ENCODE results near the gene ACTN1.

ACTN1 gene

DNA sequence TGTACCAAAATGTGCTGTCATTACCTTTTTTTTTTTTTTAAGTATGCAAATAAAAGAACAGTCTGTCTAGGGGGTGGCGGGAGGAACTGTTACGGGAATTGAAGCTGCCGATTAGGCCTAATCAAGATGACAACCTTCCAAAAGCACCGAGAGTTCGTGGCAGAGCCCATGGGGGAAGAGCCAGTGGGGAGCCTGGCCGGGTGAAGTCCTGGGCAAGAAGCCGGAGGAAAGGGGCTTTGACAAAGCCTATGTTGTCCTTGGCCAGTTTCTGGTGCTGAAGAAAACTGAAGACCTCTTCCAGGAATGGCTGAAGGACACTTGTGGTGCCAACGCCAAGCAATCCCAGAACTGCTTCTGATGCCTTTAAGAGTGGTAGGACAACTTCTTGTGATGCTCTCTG is 42.6 kb downstream of the ACTN1 start:
- DNase-seq (ENCODE audit: low read depth): no peak

DNA sequence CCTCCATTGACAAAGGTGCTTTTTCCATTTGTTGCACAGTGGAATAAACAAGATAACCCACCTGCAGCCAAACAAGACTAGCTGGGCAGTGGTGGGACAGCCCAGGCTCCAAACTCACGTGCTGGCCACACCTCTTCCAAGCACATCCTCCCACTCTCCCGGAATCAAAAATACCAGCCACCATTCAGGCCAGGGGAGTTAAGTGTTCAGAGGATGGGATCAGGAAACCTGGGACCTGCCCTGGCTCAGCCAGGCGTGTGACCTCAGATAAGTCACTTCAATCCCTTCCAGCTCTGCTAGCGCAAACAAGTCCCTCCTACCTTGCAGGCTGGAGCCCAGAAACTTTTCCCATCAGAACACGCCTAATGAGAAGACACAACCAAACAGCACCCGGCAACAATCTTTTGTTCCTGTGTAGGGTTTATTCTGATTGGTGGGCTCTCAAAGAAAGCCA is 43.3 kb downstream of the ACTN1 start:
- no peak for DNase-seq (ENCODE audit: low read depth)

DNA sequence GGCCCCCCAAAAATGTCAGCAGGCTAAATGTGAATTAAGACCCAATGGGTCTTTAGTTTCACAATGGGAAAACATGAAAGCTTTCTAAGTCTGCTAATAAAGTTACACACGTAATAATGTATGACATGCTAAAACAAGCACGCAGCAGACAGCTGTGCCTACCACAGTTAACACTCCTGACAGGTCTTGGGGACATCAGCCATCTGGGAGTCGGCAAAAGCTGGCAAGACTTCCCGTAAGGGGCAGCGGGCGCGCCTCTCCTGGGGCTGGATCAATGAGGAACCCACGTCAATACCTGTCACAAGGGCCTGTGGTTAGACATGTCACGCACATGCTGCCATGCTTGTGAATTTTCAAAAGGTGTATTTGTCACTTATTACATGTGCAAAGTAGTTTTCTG is 45.0 kb downstream of the ACTN1 start:
- DNase-seq (ENCODE audit: low read depth): no peak

DNA sequence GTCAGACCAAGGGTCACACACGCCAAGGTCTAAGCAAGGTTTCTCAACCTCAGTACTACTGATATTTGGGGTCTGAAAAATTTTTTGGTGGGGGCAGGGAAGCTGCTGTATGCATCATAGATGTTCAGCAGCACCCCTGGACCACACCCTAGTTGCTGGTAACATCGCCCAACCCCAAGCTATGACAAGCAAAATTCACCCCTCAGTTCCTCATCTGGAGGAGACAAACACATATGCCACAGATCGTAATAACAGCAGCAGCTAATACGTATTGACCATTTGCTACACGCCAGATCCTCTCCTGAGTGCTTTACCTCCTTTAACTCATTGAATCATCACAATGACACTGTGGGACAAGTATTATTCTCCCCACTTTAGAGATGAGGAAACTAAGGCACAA is 46.4 kb downstream of the ACTN1 start:
- DNase-seq (ENCODE audit: low read depth): no peak

DNA sequence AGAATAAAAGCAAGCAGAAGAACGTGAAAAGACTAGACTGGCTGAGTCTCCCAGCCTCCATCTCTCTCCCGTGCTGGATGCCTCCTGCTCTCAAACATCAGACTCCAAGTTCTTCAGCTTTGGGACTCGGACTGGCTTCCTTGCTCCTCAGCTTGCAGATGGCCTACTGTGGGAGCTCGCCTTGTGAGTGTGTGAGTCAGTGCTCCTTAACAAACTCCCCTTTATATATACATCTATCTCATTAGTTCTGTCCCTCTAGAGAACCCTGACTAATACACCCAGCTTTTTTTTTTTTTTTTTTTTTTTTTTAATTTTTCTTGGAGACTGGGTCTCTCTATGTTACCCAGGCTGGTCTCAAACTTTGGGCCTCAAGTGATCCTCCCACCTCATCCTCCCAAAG is 46.9 kb downstream of the ACTN1 start:
- DNase-seq (ENCODE audit: low read depth): no peak

DNA sequence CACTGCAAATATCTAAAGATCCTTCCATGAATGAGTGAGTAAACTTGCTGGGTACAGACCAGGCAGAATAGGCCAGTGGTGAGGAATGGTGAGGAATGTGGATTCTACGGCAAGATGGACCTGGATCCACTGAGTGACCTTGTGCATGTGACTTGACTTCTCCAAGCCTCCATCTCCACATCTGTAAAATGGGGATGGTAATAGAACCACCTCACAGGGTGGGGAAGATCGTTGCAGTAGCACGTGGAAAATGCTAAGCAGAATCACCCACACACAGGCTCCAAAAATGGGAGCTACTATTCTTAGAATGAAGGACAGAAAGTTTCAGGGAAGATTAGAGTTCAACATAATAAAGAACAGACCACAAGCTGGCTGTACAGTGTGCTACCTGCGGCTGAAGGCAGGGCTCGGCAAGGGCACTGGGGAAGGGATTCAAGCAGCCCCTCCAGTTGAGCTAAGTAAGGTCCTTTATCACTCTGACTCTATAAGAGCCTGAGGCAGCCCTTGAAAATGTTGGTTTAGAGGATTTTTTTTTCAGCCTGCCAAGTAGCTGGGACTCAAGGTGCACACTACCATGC is 47.5 kb downstream of the ACTN1 start:
- DNase-seq (ENCODE audit: low read depth): no peak

DNA sequence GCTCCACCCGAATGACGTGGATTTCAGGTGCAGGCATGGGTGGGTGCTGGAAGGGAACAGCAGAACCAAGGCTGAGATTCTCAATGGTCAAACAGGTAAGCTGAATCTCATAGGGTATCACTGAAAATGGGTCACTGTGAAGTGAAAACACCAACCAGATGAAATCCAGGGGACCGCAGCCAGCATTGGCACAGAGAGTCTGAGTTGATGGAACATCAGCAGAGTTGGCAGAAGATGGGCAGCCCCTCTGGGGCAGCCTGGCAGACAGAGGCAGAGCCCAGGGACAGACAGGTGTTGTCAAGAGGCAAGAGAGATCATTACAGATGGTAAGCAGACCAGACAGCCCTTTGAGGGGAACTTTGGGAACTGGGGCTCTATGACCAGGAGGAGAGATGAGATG is 48.0 kb downstream of the ACTN1 start:
- DNase-seq (ENCODE audit: low read depth): no peak

DNA sequence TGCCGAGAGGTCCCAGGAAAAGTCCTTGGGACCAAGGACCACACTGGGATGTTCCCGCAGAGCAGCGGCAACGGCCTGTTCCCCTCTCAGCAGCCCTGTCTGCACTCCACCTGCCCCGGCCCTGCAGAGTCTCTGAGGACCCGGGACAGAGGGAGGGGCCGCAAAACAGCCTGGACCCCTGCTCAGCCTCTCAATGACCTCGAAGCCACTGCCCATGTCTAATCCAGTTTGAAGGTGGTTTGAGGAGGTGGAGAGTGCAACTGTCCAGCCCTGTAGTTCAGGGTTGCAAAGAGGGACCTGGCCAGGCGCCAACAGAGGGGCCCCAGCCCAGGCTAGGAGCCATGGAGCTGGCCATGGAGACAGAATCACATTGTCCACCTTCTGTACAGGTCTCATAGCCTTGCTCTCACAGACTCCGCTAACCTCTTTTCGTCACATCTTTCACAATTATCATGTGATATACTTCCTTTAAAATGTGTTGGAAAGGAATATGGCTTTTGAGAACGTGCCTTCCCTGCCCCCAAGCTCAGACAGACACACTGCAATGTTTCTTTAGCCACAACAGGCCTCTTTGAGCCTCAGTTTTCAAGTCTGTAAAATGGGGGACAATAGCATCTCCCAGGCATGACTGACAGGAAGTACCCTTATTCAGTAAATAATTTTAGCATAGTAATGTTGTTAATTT is 49.3 kb downstream of the ACTN1 start:
- DNase-seq (ENCODE audit: low read depth): no peak

DNA sequence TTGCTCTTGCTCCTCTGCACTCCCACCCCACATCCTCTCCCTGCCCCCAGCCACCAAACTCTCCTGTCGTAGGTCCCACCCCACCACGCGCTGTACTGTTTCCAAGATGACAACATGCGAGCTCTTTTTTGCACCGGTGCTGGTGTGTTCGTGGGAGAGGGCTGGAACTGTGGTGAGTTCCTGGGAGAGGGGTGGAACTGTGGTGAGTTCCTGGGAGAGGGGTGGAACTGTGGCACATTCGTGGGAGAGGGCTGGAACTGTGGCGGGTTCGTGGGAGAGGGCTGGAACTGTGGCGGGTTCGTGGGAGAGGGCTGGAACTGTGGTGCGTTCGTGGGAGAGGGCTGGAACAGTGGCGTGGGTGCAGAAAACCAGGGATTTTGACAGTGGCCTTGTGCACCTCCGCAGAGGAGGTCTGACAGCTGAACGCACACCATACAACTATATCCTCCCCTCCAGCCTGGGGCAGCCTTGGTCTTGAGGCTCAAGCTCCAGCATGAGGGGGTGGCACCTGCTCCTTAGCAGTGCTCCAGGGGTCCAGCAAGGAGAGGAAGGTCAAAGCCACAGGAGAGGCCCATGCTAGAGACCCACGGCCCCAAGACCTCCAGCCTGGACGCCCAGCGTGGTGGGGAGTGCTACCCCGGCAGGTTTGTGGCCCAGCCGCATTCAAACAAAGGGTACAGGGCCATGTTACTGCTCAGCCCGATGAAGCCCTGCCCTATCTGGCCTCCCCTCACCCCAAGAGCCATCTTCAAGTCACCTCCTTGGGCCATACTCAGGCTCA is 50.1 kb downstream of the ACTN1 start:
- no peak for DNase-seq (ENCODE audit: low read depth)

DNA sequence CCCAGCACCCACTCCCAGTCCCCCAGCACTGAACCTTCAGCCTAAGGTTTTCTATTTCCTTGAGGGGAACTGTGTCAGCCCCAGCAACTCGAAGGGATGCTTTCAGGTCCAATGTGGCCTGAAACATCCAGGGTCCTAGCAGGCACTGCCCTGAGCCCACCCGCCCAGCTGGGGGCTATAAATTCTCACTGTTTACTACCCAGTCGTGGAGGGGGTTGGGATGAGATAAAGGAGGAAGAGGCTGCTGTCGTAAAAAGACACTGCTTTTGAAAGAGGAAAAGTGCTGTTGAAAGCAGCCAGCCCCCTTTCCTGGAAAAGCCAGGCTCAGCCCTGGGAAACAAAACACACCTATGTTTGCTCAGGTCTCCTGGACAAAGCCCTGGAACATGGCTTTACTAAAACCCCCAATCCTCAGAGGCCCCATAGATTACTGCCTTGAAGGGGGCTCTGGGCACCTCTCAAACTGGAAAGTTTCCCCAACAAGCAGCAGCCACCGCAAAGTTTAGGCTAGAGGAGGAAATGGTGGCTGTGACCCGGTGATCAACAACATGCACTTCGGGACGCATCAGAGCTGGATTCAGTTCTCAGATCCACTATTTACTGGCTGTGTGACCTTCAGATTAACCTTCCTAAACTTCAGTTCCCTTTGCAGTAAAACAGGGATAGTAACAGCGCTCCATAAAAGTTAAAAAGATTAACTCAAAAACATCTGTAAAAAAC is 51.0 kb downstream of the ACTN1 start:
- no peak for DNase-seq (ENCODE audit: low read depth)

DNA sequence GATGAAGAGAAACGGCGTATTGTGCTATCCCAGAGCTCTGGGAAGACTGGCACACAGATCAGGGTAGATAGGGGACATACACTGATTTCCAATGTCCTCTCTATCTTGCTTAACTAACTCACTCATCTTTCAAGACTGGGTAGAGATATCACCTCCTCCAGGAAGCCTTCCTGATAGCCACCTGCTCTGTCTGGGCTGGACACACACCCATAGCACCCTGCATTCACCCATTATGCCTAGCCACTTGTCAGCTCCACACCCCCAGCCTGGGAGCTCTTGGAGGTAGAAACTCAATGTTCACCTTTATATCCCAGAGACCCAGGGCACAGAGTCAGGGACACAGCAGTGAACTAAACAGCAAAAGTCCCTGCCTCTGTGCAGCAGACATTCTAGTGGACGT is 52.0 kb downstream of the ACTN1 start:
- no peak for DNase-seq (ENCODE audit: low read depth)

DNA sequence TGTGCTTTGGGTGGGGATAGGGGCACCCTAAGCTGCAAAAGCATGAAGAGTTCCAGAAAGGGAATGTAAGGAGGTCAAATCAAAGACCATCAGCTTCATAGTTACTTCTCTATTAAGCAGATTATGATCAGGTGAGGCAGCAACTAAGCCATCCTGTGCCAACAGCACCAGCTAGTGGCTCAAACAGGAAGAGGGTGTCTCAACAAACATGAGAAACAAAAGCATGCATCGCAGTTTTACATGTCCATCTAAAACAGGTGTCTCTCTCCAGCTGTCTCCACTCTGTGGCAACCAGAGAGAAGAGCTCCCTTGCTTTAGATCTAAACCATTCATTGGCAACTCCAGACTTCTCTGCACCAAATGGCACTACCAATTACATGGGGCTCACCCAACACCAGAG is 52.9 kb downstream of the ACTN1 start:
- DNase-seq (ENCODE audit: low read depth): no peak

DNA sequence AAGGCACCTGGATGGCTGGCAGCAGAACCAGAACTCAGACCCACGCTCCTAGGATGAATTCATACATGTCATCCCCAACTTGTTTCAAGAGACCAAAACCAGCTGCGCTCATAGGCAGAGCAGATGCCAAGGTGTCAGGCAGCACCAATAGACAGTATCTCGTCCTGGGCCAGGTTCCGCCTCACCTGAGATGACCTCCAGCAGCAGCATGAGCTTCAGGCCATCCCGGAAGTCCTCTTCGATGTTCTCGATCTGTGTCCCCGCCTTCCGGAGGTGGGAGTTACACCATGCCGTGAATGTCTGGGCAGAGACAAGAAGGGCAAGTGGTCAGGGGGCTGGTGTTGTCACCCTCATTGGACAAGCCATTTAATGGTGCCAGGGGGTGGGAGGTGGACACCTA is 53.7 kb downstream of the ACTN1 start:
- no peak for DNase-seq (ENCODE audit: low read depth)

DNA sequence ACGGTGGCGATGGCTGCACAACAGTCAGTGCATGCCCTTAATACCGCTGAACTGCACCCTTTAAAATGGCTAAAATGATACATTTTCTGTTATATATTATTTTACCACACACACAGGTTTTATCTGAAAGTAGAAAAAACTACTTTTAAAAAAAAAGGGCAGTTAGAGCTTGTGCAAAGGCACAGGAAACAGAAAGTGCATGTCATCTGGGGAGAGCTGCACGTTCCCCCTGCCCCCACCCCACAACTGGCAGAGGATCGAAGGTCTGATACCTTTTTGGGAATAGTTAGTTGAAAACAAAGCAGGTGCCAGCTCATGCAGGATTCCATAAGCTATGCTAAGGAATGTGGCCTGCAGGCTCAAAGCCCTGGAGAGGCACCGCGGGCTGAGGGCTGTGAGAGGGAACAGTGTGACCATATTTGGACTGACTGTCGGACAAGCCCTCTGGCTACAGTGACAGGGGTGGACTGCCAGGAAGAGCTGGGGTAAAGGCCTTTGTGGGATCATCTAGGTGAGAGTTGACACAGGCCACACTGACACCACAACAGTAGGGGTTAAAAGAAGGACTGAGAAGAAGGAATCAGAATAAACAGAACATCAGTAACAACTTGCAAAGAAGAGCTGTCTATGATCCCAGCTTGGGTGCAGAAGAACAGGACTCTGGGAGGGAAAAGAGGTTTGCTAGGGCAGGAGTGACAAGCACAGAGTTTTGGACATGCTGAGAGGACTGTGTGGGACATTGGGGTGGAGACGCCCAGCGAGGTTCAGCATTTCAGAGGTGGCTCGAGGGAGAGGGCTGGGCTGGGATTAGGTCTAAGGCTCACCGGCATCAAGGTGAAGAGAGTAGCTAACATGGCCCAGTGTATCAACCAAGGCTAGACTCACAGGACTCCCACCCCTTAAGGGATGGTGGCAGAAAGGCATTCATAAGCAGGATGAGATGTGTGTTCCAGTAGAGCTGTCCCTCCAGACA is 54.6 kb downstream of the ACTN1 start:
- DNase-seq (ENCODE audit: low read depth): no peak

DNA sequence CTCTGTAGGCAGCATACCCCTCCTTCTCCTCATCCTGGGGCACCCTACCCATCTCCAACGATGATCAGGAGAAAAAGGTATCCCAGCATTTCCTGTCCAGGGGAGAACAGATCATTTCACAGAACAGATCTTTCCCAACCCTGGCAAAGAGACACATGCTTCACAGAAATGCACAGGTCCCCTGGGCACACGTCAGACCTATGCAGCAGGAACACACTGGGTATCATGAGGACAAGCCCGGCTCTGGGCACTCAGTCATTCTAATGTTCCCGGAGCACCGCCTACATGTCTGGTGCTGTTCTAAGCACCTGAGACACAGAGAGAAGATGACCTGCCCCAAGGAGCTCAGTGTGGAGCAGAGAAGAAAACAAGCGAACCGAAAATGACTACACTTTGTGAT is 56.2 kb downstream of the ACTN1 start:
- DNase-seq (ENCODE audit: low read depth): no peak

DNA sequence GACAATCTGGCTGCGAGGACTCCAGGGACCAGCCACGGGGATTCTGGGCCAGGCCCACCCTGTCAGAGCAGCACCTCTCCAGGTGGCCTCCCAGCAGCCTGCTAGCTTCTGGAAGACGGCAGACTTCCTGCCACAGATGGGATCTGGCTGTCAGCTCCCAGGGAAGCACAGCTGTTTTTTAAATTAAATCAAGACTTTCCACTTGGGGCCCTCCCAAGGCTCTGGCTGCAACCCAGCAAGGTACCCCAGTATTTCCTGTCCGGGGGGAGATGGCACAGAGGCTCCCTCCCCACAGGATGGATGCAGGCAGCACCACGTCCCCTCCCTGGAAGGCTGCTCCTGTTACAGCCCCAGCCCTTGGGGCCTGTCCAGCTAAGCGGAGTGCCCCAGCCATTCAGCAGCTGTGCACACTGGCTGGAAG is 56.9 kb downstream of the ACTN1 start:
- DNase-seq (ENCODE audit: low read depth): no peak

DNA sequence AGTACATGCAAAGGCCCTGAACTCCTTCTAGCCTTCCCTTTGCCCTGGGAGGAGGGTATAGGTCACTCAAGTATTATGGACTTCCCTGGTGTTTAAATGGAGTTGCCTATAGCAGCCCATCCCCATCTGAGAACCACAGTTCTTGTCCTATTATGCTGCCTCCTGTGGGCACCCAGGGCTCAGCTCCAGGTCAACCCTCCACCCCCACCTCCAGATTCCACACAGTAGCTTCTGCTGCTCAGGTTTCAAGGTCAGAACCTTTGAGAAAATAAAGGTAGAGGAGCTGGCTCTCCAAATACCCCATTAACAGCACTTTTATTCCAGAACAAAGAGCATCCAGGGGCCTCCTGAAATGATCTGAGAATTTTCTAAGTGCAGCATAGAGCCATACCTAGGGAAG is 57.4 kb downstream of the ACTN1 start:
- DNase-seq (ENCODE audit: low read depth): no peak

DNA sequence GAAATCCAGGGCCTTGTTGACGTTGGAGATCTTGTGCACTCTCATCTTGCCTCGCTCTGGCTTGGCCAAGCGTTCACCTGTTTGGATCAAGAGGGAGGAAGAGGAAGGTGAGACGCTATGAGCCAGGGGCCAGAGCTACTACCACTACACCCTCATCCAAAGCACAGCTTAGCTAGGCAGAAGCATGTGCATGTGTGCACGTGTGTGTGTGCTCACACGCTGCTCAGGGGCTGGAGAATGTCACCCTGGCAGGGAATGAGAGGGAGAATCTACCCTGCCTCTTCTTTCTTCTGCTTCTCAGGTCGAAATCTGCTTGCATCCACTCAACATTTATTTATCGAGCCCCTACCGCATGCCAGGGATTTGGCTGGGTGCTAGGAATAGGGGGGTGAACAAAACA is 58.1 kb downstream of the ACTN1 start:
- DNase-seq (ENCODE audit: low read depth): no peak

DNA sequence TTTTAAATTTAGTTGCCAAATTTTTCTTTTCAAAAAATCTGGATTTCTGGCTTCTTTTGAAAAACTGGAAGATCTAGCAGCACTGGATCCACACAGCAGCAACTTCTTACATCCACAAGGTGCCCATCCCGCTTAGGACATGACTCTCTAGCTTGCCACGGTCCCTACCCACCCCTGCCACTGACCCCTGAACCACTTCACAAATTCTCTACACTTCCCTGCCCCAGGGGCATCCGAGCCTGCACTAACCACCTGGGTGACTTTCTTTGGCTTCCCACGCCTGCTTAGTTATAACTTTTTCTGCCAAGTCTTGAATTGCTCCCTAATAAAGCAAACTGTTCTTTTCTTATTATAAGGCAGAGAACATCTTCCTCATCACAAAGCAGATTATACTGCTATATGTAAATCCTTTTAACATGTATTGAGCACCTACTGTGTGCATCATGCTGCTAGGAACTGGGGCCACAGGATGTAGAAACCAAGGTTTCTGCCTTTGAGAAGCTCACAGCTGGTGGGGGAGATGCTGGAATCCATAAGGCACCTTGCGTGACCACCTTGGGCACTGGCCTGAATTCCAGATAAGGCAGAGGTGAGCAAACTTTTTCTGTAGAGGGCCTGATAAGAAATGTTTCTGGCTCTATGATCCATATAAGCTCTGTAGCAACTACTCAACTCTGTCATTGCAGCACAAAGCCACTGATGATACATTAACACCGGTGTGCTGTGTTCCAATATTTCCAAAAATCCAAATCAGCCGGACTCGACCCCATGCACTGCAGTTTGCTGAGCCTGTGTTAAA is 59.8 kb downstream of the ACTN1 start:
- no peak for DNase-seq (ENCODE audit: low read depth)

DNA sequence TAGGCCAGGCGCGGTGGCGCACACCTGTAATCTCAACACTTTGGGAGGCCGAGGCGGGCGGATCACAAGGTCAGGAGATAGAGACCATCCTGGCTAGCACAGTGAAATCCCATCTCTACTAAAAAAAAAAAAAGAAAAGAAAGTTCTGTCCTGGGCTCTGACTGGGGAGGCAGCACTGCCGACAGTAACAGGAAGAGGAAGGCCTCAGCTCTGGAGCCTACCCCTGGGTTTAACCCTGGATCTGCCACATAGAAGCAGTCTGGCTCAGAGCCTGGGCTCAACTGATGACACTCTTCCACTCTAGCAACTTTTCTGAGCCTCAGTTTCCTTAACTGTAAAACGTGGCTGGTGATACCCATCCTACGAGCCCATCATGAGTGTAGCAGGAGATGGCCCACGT is 60.5 kb downstream of the ACTN1 start:
- no peak for DNase-seq (ENCODE audit: low read depth)
